Activated naive CD4-positive, alpha-beta T cell treated with anti-CD3 and anti-CD28 coated beads, Interleukin-2, amount 50 U/mL, for 72 hours (primary cell): ENCODE data around the gene RRBP1. TPM values are rescaled to one million over a fixed set of nuclear protein-coding genes. Genes with fewer than 3 reads are reported as not detected.
"Not testable (repeated sequence)": the region's sequence is repeated elsewhere in the genome, so short reads cannot be mapped to it uniquely, and the experiment has no call there.

Experiments used
- ATAC-seq, 2 donors: fragments of 150-1000 bp; cut with Tn5 transposase; 2 replicates each; pipeline ENCODE4 v1.10.0; 2021; ENCODE audit warnings: mild to moderate bottlenecking in 2 of 2, moderate library complexity in 2 of 2
- DNase-seq, 2 donors: peaks; one replicate each; pipeline ENCODE4 v3.0.0; 2021 to 2022; ENCODE audit warnings: low spot score in 2 of 2
- H3K27ac Mint-ChIP-seq, 2 donors: one replicate each; pipeline ENCODE4 v1.8.0; 2022; ENCODE audit warnings: mild to moderate bottlenecking in 2 of 2, mixed read lengths in 2 of 2
- H3K36me3 Mint-ChIP-seq, 2 donors: one replicate each; pipeline ENCODE4 v1.8.0; 2022; ENCODE audit warnings: mixed read lengths in 2 of 2
- H3K9me3 Mint-ChIP-seq, 2 donors: one replicate each; pipeline ENCODE4 v1.8.0; 2022; ENCODE audit warnings: mixed read lengths in 2 of 2
- total RNA-seq, 2 donors: library from RNA; stranded (reverse); gene quantifications; one replicate each; pipeline ENCODE4 v1.2.3, GENCODE V29; 2022

The RRBP1 gene
- total RNA-seq, 2 donors from 2014 or later, result 23.4 to 38.1 TPM

- Mint-ChIP-seq H3K27ac (no peak overlapping the region), H3K36me3 (peaks cover 6 to 32% of the 10 kb centered on the region in 2 donors), H3K9me3 (peaks cover 0 to 18% of the 10 kb centered on the region in 2 donors)
- no peak for ATAC-seq
- DNase-seq, result no peak
Observed at GRCh38 chr20:17660667-17661066, 21.4 kb downstream of the RRBP1 start.

GRCh38 chr20:17659801-17660200 is 22.2 kb downstream of the RRBP1 start:
- Mint-ChIP-seq H3K36me3 (peaks cover 6 to 32% of the 10 kb centered on the region in 2 donors), H3K27ac (no peak overlapping the region), H3K9me3 (peaks cover 0 to 18% of the 10 kb centered on the region in 2 donors)
- no peak for ATAC-seq
- DNase-seq, result peak in 1 of 2 donors; percentile 25

- Mint-ChIP-seq H3K9me3 (peaks cover 0 to 18% of the 10 kb centered on the region in 2 donors), H3K36me3 (peaks cover 6 to 32% of the 10 kb centered on the region in 2 donors)
- not testable (repeated sequence) for ATAC-seq, DNase-seq, H3K27ac Mint-ChIP-seq
Observed at GRCh38 chr20:17659344-17659743, 22.7 kb downstream of the RRBP1 start.

GRCh38 chr20:17658648-17658993 is 23.4 kb downstream of the RRBP1 start:
- peaks cover 0 to 18% of the 10 kb centered on the region in 2 donors for H3K9me3 Mint-ChIP-seq
- H3K27ac Mint-ChIP-seq, result no peak overlapping the region
- H3K36me3 Mint-ChIP-seq, result peaks cover 6 to 32% of the 10 kb centered on the region in 2 donors

DNA sequence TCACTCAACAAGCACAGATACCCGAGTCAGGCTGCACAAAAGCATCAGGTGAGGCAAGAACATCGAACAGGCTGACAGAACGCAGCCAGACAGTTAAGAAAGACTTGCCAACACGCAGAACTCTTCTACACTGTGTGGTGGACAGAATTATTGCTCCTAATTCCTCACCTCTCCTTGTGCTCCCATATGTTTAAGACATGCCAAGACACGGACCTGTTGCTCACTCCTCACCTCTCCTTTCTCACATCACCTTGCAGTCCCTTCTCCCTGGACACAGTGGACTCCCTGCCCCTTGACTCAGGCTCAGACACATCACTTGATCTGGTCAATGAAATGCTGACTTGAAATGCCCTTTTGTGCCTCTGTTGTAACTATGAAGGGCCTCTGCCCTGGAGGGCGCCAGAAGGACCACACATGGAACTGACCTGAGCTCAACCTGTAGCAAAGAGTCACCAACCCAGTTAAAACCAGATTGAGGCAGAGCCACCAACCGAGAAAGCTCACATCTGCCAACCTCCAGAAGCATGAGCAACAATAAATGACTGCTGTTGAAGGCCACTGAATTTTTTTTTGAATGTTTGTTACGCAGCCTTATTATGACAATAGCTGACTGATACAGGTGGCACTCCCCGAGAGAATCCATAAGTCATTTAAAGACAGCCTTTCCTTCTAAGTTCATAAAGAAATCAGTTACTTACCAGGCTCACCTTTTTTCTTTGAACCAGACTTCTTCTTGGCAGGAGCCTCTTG is 24.0 kb downstream of the RRBP1 start:
- H3K27ac Mint-ChIP-seq, result no peak overlapping the region
- ATAC-seq (no peak), DNase-seq (peak in 1 of 2 donors; percentile 43)
- peaks cover 6 to 32% of the 10 kb centered on the region in 2 donors for H3K36me3 Mint-ChIP-seq
- peaks cover 0 to 18% of the 10 kb centered on the region in 2 donors for H3K9me3 Mint-ChIP-seq

More at GRCh38 chr20:17658648-17658993, 23.4 kb downstream of the RRBP1 start:
- no peak for ATAC-seq
- no peak for DNase-seq

DNA sequence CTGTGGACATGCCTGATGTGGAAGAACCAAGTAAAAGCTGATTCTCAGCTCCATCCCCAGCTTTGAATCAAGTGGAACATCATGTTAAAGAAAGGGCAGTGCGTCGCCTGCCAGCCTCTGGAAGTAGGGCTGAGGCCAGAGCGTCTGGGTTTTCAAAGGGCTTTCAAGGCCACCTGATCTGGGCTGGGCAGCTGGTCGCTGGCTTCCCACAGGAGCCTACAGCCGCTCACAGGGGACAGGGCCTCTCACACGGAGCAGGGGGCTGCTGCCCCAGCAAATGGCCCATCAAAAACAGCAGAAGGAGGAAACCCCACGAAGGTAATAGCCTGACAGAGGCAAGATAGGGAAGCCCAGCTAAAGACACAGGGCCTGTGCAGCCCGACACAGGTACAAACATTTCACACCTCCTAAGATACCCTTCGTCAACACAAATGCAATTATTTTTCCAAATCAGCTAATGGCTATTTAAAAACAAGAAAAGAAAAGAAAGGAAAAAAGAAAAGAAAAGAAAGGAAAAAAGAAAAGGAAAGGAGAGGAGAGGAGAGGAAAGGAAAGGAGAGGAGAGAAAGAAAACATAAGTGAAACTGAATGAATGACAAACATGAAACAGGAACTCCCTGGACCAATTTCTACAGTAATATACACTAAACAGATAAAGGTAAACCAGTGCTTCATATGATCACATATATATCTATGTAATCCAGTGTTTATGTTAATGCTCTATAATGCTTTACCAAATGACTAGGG is 24.8 kb downstream of the RRBP1 start:
- H3K27ac Mint-ChIP-seq, result peak overlapping the region in 1 of 2 donors; percentile 75

DNA sequence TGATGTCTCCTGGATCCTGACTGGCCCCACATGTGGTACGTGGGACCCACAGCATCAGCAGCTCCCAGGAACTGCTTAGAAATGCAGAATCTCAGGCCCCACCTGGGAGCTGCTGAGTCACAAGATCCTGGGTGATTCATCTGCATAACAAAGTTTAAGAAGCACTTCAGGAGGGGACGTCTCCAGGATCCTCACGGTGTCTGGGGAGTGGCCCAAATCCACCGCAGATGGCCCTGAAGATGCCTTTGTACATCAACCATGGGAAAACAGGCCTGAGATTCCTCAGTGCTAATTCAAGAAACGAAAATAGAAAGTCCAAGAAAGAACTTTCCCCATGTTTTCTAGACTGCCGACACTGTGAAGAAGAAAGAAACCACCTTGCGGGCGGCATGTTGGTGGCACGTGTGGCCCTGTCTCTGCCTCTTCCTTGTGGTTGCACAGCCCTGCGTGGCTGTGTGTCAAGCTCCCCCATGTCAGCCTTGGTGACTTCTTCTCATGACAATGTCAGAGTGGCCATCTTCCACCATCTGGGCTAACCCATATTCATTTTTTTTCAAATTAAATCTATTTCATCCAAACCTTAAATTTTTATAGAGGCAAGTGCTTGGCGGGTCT is 26.1 kb downstream of the RRBP1 start:
- H3K27ac Mint-ChIP-seq, result peak overlapping the region in 1 of 2 donors; percentile 27
- DNase-seq, result no peak
- H3K9me3 Mint-ChIP-seq, result peaks cover 0 to 18% of the 10 kb centered on the region in 2 donors
- H3K36me3 Mint-ChIP-seq, result peaks cover 6 to 32% of the 10 kb centered on the region in 2 donors
- no peak for ATAC-seq

More for the DNA sequence above, 24.8 kb downstream of the RRBP1 start:
- peak in 1 of 2 donors; percentile 25 for DNase-seq
- Mint-ChIP-seq H3K36me3 (peaks cover 6 to 32% of the 10 kb centered on the region in 2 donors), H3K9me3 (peaks cover 0 to 18% of the 10 kb centered on the region in 2 donors)
- no peak for ATAC-seq

DNA sequence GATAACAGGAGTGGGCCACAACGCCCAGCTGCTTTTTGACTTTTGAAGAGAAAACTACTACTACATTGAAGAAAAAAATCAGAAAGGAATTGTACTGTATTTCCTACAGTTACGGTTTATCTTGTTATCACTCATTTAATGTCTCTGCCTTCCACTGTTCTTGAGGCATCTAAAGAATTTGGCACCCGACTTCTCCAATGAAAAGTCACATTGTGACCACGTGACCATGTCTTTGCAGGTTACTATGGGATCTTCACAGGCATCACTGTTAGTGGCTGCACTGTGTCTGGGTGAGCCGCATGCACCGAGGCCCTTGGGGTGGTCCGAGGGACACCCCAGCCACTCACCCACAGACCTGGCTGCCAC is 26.8 kb downstream of the RRBP1 start:
- DNase-seq (no peak), ATAC-seq (no peak)
- Mint-ChIP-seq H3K36me3 (peaks cover 1 to 26% of the 10 kb centered on the region in 2 donors), H3K27ac (no peak overlapping the region), H3K9me3 (peaks cover 0 to 14% of the 10 kb centered on the region in 2 donors)

- H3K36me3 Mint-ChIP-seq, result peaks cover 0 to 21% of the 10 kb centered on the region in 2 donors
- H3K9me3 Mint-ChIP-seq, result peaks cover 0 to 8% of the 10 kb centered on the region in 2 donors
- DNase-seq, result no peak
- no peak overlapping the region for H3K27ac Mint-ChIP-seq
- no peak for ATAC-seq
Observed at GRCh38 chr20:17654649-17655285, 27.3 kb downstream of the RRBP1 start.

DNA sequence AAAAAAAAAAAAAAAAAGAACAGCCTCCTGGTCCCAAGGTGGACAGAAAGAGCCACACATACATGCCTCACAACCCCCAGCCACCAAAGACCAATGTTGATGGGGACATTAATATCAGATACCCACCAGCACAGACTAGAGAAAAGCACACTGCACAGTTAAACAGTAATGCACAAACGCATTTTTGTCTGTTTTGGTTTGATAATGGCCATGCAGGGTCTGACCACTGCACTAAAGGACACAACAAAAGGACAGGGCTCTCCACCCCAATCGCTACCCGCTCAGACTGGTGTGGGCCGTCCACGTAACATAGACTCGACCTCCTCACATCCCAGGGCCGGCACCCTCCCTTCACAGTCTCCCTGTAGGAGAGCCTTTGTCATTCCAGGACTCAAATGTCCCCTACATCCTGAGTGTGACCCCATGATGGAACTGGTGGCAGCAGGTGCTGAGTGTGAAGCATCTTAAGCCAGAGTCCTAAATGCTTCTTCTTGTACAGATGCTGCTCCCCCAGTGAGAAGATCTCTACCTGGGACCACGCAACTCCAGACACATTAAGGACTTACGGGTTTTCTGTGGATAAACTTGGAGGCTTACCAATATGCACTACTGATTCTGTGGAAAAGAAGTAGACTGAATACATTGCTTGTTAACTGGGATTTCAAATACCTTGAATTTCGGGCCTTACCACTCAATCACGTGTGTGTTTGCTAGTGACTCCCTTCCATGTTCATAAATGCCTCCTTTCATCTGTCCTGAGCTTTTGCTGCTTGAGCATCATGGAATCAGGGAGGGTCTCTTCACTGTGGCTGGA is 28.0 kb downstream of the RRBP1 start:
- no peak overlapping the region for H3K27ac Mint-ChIP-seq
- ATAC-seq (no peak), DNase-seq (no peak)
- peaks cover 0 to 17% of the 10 kb centered on the region in 2 donors for H3K36me3 Mint-ChIP-seq
- peaks cover 0 to 7% of the 10 kb centered on the region in 2 donors for H3K9me3 Mint-ChIP-seq

DNA sequence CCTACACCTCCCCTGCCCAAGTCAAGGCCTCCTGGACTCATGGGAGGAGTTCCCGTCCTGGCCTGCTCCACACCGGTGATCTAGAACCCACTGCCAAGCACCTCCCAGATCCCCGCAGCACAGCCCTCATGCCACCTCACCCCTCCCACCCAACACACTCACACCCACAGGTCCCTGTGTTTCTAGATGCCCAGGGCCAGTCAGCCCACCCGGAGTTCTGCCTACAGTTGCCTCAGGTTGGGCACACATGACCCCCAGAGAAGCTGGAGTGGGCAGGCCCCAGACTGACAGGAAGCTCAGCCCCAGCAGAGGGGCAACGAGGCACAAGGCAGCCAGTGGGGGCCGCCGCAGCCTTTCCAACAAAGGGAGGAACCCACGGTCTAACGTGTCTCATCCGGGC is 29.6 kb downstream of the RRBP1 start:
- Mint-ChIP-seq H3K9me3 (no peaks in the 10 kb centered on the region), H3K36me3 (peaks cover 0 to under 1% of the 10 kb centered on the region in 2 donors)
- no peak for ATAC-seq

GRCh38 chr20:17651760-17652388 is 30.2 kb downstream of the RRBP1 start:
- H3K36me3 Mint-ChIP-seq, result no peaks in the 10 kb centered on the region

More for the DNA sequence above, 29.6 kb downstream of the RRBP1 start:
- DNase-seq, result no peak
- no peak overlapping the region for H3K27ac Mint-ChIP-seq

GRCh38 chr20:17651129-17651759 is 30.8 kb downstream of the RRBP1 start:
- H3K36me3 Mint-ChIP-seq, result no peaks in the 10 kb centered on the region
- no peaks in the 10 kb centered on the region for H3K9me3 Mint-ChIP-seq
- no peak overlapping the region for H3K27ac Mint-ChIP-seq
- ATAC-seq (no peak), DNase-seq (no peak)

More at GRCh38 chr20:17651760-17652388, 30.2 kb downstream of the RRBP1 start:
- no peak for DNase-seq
- Mint-ChIP-seq H3K27ac (no peak overlapping the region), H3K9me3 (no peaks in the 10 kb centered on the region)
- peak in 1 of 2 donors; percentile 22 for ATAC-seq

- no peak for ATAC-seq
- Mint-ChIP-seq H3K27ac (no peak overlapping the region), H3K9me3 (no peaks in the 10 kb centered on the region), H3K36me3 (no peaks in the 10 kb centered on the region)
- no peak for DNase-seq
Observed at GRCh38 chr20:17650301-17651128, 31.5 kb downstream of the RRBP1 start.
